Inferior parietal cortex (tissue), 1 donor: ENCODE measurements around the gene NUP43.
"Not testable (repeated sequence)": the region's sequence is repeated elsewhere in the genome, so short reads cannot be mapped to it uniquely, and the experiment has no call there.

Experiments used
- DNase-seq: peaks from one replicate; pipeline ENCODE4 v3.0.0-alpha.2; 2016; ENCODE audit errors: extremely low spot score

NUP43 gene

DNA sequence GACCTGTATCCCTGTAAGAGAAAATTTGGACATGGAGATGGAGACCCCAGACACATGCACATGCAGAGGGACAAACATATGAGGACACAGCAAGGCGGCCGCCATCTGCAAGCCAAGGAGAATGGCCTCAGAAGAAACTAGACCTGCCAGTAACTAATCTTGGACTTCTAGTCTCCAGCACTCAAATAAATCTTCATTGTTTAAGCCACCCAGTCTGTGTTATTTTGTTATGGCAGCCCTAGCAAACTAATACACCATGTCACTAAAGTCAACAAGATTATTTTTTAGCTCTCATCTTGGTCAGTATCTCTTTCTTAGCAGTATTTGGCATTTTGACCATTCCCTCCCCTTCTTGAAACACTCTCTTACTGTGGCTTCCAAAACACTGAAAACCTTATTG lies 55.1 kb downstream of the NUP43 start:
- no peak for DNase-seq

DNA sequence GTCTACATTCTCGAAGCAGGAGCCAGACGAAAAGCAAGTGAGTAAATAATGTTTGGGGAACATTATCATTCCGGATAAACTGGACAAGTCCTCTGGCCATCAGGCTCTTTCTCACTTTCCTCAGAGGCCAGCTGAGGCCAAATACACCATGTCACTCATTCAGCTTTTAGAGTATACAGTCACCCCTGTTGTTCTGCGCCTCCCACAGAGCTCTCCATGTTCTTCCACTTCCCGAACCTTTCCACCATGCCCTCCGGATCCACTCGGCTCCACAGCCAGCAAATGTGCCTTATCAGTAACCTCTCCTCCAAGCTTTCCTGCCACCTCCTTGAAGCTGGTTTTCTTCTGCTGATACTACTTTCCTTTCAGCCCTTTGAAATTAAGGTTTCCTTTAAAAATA lies 60.1 kb downstream of the NUP43 start:
- DNase-seq: no peak

DNA sequence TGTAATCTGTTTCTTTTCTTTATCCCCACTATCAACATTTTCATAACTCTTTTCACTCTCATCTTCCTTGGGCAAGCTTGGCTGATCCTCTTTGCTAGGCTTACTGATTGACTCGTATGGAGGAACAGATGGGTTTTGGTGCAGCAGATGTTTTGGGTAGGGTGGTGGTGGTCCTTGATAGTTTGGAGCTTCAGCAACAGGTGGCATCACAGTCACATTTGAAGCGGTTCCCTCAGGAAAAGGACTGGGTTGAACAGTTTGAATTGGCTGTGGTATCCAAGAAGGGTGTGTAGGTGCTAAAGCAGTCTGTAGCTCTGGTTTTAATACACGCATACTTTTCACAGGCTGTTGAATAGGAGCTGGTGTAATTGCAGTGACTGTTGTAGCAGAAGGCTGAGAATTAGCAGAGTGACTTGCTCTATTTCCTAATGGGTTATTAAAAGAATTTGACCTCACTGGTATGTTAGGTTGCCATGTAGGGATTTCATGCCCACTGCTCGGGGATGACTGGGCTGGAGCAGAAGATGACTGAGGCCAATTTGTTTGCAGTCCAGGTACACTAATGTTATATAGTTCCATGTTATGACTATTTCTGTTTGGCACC lies 63.0 kb downstream of the NUP43 start:
- DNase-seq: no peak

DNA sequence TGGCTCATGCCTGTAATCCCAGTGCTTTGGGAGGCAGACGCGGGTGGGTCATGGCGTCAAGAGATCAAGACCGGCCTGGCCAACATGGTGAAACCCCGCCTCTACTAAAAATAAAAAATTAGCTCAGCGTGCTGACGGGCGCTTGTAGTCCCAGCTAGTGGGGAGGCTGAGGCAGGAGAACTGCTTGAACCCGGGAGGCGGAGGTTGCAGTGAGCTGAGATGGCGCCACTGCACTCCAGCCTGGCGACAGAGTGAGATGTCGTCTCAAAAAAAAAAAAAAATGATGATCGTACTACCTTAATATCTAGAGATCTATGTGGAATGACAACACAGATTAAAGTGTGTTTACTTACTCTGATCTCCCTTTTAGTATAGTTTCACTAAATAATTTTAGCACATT lies 64.5 kb downstream of the NUP43 start:
- DNase-seq: not testable (repeated sequence)

DNA sequence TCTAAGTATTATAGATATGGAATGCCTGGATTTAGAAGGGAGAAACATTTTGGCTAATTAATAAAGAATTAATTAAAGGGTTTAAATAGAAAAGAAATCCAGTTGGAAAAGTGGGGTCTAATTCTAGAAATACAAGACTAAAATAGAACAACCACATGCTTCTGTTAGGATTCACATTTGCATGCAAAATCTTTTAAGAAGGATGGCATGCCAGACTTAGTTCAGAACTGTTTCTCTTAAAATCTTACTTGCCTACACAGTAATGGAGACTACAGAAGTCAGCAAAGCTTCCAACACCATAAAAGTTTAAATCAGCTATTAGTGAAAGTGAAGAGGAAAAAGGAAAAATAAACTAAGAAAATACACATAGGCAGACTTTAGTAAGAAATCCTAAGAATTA lies 65.1 kb downstream of the NUP43 start:
- no peak for DNase-seq

DNA sequence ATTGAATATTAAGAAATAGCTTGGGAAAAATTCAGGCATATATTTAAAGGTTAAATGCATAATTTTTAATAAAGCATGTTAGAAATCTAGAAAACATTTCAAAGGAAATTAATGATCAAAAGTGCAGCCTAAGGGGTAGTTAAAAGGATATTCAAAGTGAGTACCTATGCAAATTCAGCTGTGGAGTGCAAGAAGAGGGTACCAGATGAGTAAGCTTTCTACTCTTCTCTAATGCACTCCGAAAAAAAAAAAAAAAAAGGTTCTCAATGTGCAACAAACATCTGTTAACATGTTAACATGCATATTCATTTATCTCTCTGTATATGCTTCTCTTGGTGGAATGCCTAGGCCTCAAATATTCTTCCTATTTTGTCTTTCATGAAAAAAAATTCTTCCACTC lies 65.8 kb downstream of the NUP43 start:
- DNase-seq: no peak
